GM21360 (cell line): ENCODE measurements around the gene TMEFF2.

Experiments
- ATAC-seq: cut with Tn5 transposase; IDR thresholded peaks from one replicate; pipeline ENCODE4 v1.9.1; 2021; ENCODE audit warnings: mild to moderate bottlenecking, moderate library complexity; ENCODE audit not compliant: unreplicated experiment

Gene TMEFF2

GRCh38 chr2:192023006-192023405 lies 171.7 kb downstream of the TMEFF2 start:
- no peak for ATAC-seq

GRCh38 chr2:192017844-192018243 lies 176.9 kb downstream of the TMEFF2 start:
- no peak for ATAC-seq

GRCh38 chr2:192016265-192016664 lies 178.5 kb downstream of the TMEFF2 start:
- ATAC-seq = no peak

- ATAC-seq = no peak
Measured at GRCh38 chr2:192013211-192013610, 181.5 kb downstream of the TMEFF2 start.

DNA sequence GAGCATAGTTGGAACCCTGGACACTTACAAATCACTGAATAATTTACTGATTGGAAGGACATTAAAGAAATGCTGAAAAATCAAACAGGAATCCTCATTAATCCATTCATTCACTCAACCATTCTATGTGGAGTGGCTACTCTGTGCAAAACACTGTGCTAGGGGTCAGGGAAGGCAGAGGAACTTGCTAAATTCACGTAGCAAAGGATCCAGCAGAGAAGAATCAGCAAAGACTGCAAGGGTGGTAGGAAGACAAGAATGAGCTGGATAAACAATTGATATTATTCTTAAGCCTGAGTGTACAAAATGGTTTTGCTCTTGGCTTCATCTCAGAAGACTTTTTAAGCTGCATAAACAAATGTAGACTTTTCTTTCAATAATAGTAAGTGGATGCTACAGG lies 183.5 kb downstream of the TMEFF2 start:
- no peak for ATAC-seq

- no peak for ATAC-seq
Measured at GRCh38 chr2:192010073-192010472, 184.7 kb downstream of the TMEFF2 start.

DNA sequence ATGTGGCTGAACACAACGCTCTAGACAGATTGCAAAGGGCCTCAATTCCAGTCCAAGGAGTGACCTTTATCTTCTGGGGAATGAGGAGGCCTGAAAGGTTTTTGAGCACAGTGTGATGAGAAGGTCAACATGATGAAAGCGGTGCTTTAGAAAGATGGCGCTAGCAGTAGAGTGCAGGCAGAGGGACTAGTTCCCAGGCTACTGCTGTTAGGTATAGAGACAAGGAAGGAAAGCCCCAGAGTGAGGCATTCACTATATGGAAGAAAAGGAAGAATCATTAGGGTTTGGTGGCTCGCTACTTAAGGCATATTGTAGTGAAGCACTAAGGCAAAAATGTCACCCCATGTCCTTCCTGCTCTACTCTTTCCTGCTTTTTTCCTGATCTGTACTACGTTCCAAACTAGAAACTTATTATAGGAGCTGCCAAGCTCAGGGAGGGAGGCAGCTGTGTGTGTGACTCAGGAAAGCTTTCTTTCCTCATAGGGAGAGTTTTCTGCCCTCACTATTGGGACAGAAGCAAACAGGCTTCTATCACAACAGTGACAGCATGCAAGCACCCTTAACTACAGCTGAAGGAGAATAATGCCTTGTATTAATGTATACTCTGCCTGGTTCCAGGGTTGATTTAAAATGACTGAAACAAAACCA lies 187.0 kb downstream of the TMEFF2 start:
- ATAC-seq = no peak

DNA sequence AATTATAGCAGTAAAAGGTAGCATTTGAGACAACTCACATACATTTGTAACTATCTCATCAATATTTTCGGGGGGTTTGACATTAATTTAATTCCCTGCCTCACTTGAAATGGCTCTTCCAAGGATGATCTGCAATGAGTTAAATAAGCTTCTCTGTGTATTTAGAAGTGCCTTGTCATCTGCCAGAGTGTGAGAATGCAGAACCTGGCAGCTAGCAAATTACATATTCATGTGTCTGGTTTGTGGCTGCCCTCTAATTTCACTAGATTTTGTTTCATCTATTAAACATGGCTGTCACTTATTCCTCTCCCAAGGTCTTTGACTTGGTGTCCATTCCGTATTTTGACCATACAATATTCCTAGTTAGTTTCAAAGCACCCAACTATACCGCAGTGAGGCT lies 189.5 kb downstream of the TMEFF2 start:
- ATAC-seq = no peak

DNA sequence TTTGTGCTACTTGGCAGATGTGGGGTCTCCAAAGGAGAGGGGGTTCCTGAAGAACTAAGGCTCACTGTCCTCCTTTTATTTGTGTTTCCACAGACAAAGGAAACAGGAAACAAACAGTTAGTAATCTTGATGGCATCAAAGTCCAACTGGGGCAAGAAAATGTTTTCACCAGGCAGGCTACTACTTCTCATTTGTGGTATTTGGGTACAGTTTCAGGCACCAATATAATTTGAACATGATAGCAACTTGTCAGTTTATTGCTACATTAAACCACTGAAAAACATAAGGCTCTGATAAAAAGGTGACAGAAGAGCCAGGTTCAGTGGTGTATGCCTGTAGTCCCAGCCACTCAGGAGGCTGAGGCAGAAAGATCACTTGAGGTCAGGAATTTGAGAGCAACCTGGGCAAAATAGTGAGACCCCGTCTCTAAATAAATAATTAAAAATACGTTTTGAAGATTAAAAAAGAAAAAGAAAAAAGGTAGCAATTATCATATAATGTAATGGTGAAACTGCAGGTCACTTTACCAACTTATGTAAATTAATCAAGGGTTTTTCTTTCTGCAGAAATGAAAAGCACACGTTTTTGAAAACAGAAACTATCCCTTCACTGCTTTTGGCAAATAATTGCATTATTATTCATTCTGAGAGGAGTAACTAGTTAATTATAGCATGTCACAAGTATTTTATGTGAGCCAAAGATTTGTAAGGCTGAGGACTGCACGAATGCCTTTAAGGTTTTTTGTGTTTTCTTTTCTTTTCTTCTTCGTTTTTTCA lies 190.4 kb downstream of the TMEFF2 start:
- peak; percentile 80 for ATAC-seq

- ATAC-seq = no peak
Measured at GRCh38 chr2:192002418-192002817, 192.3 kb downstream of the TMEFF2 start.

GRCh38 chr2:192000196-192000980 lies 194.3 kb downstream of the TMEFF2 start:
- ATAC-seq = no peak

DNA sequence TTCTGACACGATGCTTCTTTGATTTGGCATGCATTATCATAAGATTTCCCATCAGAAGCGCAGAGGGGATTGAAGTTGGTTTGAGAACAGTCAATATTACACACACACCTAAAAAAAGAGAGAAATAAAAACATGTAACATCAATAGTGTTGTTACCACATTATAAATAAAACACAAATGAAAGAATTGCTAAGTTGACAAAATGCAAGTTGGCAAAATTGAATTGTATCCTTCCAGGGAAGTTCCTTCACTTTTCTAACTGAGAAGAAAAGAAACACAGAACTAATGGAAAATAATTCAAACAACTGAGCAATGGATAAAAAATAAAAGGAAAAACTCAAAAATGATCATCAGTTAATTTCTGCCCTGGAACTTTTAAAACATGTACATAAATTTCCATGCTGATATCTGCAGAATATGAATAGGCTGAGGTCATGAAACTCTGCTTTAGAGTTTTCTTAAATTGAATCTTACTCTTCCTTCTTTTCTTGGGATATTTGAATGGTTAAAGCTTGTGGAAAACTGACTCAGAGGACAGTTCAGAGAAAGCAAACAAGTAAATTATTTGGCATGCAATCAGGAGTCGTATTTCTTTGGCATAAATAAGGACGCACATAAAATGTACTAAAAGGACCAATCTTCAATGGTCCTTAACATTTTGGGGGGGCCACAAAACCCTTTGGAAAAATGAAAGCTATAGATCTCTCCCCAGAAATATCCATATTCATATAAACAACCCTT lies 195.5 kb downstream of the TMEFF2 start:
- ATAC-seq = no peak

DNA sequence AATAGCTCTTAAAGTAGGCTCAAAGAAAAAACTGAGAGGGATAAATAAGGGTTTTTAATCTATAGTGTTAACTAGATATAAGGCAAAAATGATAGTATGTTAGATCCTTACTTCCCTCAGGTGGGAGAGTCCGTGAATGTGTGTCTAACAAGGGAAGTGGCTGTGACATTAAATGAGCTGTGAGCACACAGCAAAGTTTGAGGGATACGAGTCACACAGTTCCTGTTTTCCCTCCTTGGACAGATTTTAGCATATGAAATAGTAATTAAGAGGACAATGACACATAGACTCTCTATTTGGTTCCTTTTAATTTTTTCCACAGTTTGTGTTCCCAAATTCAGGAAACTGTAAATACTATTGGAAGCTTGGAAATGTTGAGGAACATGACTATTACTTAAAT lies 199.4 kb downstream of the TMEFF2 start:
- ATAC-seq = no peak

GRCh38 chr2:191994749-191995148 lies 200.0 kb downstream of the TMEFF2 start:
- no peak for ATAC-seq

GRCh38 chr2:191991442-191991841 lies 203.3 kb downstream of the TMEFF2 start:
- ATAC-seq = no peak

GRCh38 chr2:191985740-191986139 lies 209.0 kb downstream of the TMEFF2 start:
- ATAC-seq = no peak

- ATAC-seq = no peak
Measured at GRCh38 chr2:191983591-191983990, 211.1 kb downstream of the TMEFF2 start.

GRCh38 chr2:191983186-191983585 lies 211.5 kb downstream of the TMEFF2 start:
- no peak for ATAC-seq

DNA sequence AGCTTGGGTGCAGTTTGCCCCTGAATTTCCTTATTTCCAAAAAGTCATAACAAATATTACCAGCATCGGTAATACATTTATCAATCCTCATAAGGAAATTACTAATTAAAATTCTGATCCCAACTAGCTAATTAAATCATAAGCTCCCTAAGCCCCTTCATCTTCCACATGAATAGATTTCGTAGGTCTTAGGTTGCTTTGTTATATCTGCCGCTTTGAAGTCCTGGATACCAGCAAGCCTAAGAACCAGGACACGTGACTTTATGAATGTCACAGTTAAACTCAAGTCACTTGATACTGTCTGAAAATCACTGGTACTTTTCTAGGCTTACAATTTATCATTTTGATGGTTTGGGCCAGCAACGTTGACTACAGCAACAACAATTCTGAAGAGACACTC lies 213.0 kb downstream of the TMEFF2 start:
- ATAC-seq = no peak

GRCh38 chr2:191980483-191980882 lies 214.2 kb downstream of the TMEFF2 start:
- ATAC-seq = no peak

DNA sequence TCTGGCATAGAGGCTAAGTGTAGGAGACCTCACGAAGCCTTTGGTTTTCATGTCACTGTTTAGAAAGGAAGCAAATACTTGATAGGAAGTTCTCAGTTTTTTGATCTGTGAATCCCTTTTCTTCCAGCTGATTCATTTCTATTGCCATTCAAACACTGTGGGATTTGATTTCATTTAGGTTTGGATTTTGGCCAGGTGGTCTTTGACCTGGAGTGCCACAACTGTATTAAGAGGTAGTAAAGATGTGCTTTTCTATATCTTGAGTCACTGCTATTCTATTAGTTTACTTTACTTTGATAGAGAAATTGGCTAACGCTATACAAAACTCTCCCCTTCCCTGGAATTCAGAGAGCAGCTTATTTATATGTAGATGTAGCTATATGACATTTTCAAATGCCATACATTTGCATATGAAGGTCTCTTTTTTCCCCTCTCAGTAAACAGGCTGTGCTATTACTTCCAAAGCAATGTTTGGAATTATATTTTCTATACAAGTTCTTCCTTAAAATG lies 215.5 kb downstream of the TMEFF2 start:
- no peak for ATAC-seq
